Measurements from ENCODE around the gene LRAT.

LRAT gene

GRCh38 chr4:154778264-154778663 is 34.5 kb downstream of the LRAT start:
- no peak for DNase-seq (ENCODE audit: low read depth)

DNA sequence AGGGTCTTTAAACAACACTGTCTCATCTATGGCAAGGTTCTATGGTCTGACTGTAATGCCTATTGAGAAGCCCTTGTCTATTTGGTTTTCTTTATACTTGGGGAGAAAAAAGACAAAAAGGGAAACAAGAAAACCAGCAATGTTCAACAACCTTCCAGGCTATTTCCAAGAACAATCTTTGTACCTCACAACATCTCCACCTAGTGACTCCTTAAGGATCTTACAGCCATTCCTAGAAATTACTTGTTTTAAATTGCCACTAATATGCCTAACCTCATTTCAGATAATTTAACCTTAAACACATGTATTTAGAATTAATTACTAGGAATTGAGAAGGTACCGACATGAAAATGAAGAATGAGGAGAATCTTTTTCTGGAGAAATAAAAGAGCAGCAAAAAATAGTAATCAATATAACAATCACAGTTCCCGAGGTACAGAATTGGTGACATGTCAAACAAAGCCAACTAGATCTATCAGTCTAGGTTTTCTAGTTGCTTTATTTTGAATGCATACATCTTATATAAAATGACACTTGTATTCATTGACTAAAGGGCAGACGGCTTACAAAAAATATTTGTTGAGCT is 35.7 kb downstream of the LRAT start:
- DNase-seq (ENCODE audit: low read depth), result no peak

DNA sequence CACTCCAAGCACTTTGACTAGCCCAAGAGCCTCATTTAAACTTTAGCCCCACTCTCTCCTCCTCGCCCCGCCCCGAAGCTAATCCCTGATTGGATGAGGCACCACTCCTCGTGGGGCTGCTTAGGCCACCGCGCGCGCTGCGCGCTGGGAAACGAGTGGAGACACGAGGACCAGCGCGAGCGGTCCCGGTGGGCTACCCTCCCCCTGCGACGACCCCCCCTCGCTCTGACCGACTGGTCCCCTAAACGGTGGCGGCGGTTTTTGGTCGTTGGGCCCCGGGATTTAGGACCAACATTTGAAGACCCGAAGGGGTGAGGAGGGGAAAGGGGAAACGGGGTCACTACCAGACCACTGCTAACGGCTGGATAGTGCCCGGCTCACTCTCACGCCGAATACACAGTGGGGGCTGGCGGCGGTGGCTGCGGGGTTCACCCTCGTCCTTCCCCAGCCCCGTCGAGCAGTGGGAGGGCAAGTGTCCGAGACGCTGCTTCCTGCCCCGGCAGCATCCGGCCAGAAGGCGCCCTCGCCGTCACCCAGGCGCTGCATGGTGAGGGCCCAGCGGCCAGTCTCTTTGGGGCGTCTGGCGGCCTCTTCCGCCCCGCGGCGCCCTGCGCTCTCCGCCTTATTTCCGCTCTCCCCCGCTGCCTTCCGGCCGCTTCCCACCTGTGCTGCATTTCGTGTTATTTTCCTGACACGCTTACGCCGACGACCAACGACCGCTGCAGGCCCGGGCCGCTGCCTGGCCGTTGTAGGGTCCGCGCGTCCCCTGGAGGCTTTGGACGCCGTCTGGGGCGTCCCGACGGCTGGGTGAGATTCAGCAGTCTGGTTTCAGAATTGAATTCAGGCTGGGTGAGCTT is 37.6 kb downstream of the LRAT start, which contains the start of gene RBM46:
Gene RBM46, plus strand, starts transcription at position 147 of the 857 bp plus-strand sequence. CDS start 15,481 bp downstream, outside the sequence.
- DNase-seq (ENCODE audit: low read depth), result no peak

DNA sequence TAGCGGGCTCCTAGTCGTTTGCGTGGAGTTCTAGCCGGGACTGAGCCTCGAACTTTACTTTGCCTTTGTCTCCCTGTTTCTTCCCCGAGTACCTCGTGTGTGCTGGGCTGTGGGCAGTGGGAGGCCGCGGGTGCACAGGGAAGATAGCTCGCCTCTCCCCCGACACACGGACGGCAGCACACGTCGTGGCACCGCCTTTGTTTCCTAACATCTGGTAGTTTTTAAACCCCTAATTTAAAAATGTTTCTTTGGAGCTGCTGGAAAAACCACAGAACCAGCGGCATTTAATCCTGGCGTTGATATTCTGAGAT is 38.1 kb downstream of the LRAT start:
- DNase-seq (ENCODE audit: low read depth), result no peak

Measured in HS-27A (cell line).